ENCODE data around the gene KCTD7. TPM values are rescaled to one million over a fixed set of nuclear protein-coding genes. Genes with fewer than 3 reads are reported as not detected.
"Not testable (repeated sequence)": the region's sequence is repeated elsewhere in the genome, so short reads cannot be mapped to it uniquely, and the experiment has no call there.

Gene KCTD7
- total and polyA plus RNA-seq, 9 donors, result 13.4 to 28.5 (median 22.0) TPM

GRCh38 chr7:66631471-66631870, 2.8 kb downstream of the KCTD7 start:
- no peaks in the 10 kb centered on the region for H3K36me3 ChIP-seq
- no peak for TF ChIP-seq POLR2A (IDR thresholded peaks at IDR 0.05)
- no peaks in the 10 kb centered on the region for H3K27me3 ChIP-seq
- WGBS, 3 donors, result 68 to 78% (median 74%) methylated on average over 6 of the region's 6 CpGs
- H3K27ac ChIP-seq, result no peak overlapping the region
- intact Hi-C loops (cut with DNase I), result no loop called here
- peaks cover 9% of the 10 kb centered on the region for H3K4me1 ChIP-seq (ENCODE audit: insufficient read depth)
- no peak for DNase-seq
- no peak overlapping the region for H3K4me3 ChIP-seq
- no peaks in the 10 kb centered on the region for H3K9me3 ChIP-seq

GRCh38 chr7:66634816-66635215, 6.1 kb downstream of the KCTD7 start:
- TF ChIP-seq, protein P1, sequence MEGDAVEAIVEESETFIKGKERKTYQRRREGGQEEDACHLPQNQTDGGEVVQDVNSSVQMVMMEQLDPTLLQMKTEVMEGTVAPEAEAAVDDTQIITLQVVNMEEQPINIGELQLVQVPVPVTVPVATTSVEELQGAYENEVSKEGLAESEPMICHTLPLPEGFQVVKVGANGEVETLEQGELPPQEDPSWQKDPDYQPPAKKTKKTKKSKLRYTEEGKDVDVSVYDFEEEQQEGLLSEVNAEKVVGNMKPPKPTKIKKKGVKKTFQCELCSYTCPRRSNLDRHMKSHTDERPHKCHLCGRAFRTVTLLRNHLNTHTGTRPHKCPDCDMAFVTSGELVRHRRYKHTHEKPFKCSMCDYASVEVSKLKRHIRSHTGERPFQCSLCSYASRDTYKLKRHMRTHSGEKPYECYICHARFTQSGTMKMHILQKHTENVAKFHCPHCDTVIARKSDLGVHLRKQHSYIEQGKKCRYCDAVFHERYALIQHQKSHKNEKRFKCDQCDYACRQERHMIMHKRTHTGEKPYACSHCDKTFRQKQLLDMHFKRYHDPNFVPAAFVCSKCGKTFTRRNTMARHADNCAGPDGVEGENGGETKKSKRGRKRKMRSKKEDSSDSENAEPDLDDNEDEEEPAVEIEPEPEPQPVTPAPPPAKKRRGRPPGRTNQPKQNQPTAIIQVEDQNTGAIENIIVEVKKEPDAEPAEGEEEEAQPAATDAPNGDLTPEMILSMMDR (IDR thresholded peaks at IDR 0.05), result no peak
- TF ChIP-seq EP300 (IDR thresholded peaks at IDR 0.05) (no peak), POLR2A (IDR thresholded peaks at IDR 0.05) (no peak)
- H3K27me3 ChIP-seq, result no peaks in the 10 kb centered on the region
- DNase-seq, result no peak
- H3K4me3 ChIP-seq, result no peak overlapping the region
- intact Hi-C loops (cut with DNase I), result no loop called here
- H3K36me3 ChIP-seq, result no peaks in the 10 kb centered on the region
- H3K27ac ChIP-seq, result no peak overlapping the region
- 77 to 89% (median 86%) methylated on average over 4 of the region's 4 CpGs for WGBS, 3 donors
- peaks cover 5% of the 10 kb centered on the region for H3K4me1 ChIP-seq (ENCODE audit: insufficient read depth)
- H3K9me3 ChIP-seq, result no peaks in the 10 kb centered on the region

GRCh38 chr7:66635322-66635981, 6.8 kb downstream of the KCTD7 start:
- H3K27ac ChIP-seq; H3K36me3 ChIP-seq; intact Hi-C loops (cut with DNase I); H3K27me3 ChIP-seq; H3K4me1 ChIP-seq (ENCODE audit: insufficient read depth); H3K4me3 ChIP-seq; H3K9me3 ChIP-seq; DNase-seq: not testable (repeated sequence)
- WGBS, 3 donors, result 59 to 88% (median 83%) methylated on average over 1 to 4 of the region's 4 CpGs

DNA sequence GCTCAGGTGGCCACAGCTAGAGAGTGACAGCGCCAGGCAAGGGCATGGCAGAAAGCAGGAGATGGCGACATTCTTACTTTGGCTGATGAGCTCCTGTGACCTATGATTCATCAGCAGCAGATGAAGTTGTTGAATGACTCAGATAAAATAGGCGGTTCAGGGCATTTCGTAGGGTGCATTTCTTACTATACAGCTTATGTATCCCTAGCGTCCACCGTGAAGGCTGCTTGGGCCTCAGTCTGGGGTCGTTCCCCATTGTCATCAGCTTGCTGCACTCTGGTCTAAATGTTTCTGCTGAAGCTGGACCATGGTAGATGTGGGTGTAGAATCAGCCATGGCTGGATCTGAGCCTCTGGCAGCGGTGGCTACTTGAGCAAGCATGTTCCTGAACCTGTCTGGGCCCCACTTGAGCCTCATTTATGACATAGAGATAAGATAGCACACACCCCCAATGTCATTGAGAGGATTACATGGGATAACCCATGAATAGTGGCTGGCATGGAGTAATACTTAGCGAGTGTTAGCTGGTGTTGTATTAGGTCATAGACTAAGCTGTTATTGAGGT, 7.4 kb downstream of the KCTD7 start:
- H3K9me3 ChIP-seq; H3K36me3 ChIP-seq; DNase-seq; H3K4me1 ChIP-seq (ENCODE audit: insufficient read depth); H3K4me3 ChIP-seq; H3K27me3 ChIP-seq; H3K27ac ChIP-seq; intact Hi-C loops (cut with DNase I): not testable (repeated sequence)
- WGBS, 3 donors, result 72 to 86% (median 85%) methylated on average over 7 to 8 of the region's 9 CpGs

GRCh38 chr7:66638309-66639099, 9.8 kb downstream of the KCTD7 start:
- no peak overlapping the region for H3K4me3 ChIP-seq
- H3K27me3 ChIP-seq, result no peaks in the 10 kb centered on the region
- no peaks in the 10 kb centered on the region for H3K36me3 ChIP-seq
- H3K27ac ChIP-seq, result no peak overlapping the region
- TF ChIP-seq EP300 (IDR thresholded peaks at IDR 0.05) (no peak), POLR2A (IDR thresholded peaks at IDR 0.05) (no peak)
- TF ChIP-seq, protein P1 (IDR thresholded peaks at IDR 0.05), result no peak
- intact Hi-C loops (cut with DNase I), result no loop called here
- no peak for DNase-seq
- 87 to 92% (median 90%) methylated on average over 21 of the region's 21 CpGs for WGBS, 3 donors
- H3K9me3 ChIP-seq, result no peaks in the 10 kb centered on the region
- no peaks in the 10 kb centered on the region for H3K4me1 ChIP-seq (ENCODE audit: insufficient read depth)

DNA sequence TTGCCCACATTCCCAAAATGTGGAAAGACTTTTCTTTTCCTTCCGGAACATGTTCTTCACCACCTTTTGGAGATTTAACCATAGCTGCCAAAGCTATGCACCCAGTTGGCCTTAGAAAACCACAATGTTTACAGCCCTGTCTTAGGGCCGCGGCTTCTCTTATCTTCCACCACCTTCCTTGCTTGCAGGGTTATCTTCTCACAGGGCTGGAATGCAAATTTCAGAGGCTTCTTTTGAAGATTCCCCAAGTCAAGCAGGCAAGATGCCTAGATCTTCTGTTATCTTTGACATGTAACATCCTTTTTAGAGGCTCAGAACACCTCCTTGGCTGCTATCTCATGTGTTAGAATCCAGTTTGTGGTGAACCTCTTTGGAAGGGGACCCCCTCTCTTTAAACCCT, 11.1 kb downstream of the KCTD7 start:
- H3K4me1 ChIP-seq (ENCODE audit: insufficient read depth), result no peaks in the 10 kb centered on the region
- no peaks in the 10 kb centered on the region for H3K36me3 ChIP-seq
- TF ChIP-seq POLR2A (IDR thresholded peaks at IDR 0.05) (no peak), EP300 (IDR thresholded peaks at IDR 0.05) (no peak)
- TF ChIP-seq, protein P1 (IDR thresholded peaks at IDR 0.05), result no peak
- no peaks in the 10 kb centered on the region for H3K9me3 ChIP-seq
- no peak for DNase-seq
- no peaks in the 10 kb centered on the region for H3K27me3 ChIP-seq
- intact Hi-C loops (cut with DNase I), result no loop called here
- H3K27ac ChIP-seq, result no peak overlapping the region
- no peak overlapping the region for H3K4me3 ChIP-seq
- 65 to 77% (median 68%) methylated on average over 3 of the region's 3 CpGs for WGBS, 3 donors
